OCI-LY1 (cell line): ENCODE data around the gene CHRNA3.

Experiments used
- EZH2 ChIP-seq: fragments of 200-600 bp; sonication (generic), shearing (Covaris generic); IDR thresholded peaks from 2 replicates; pipeline ENCODE4 v1.8.0; 2017; ENCODE audit warnings: borderline replicate concordance, mixed run types, mild to moderate bottlenecking, antibody characterized with exemption, low read length, moderate library complexity, mixed read lengths
- TF ChIP-seq, protein P1 (sequence below): fragments of 200-600 bp; sonication (generic), shearing (Covaris generic); IDR thresholded peaks from 2 replicates; pipeline ENCODE4 v1.5.1; 2017; ENCODE audit warnings: mild to moderate bottlenecking, antibody characterized with exemption, low read length, moderate library complexity, mixed read lengths

GRCh38 chr15:78651930-78652615 lies 31.3 kb upstream of the CHRNA3 start:
- TF ChIP-seq, protein P1, sequence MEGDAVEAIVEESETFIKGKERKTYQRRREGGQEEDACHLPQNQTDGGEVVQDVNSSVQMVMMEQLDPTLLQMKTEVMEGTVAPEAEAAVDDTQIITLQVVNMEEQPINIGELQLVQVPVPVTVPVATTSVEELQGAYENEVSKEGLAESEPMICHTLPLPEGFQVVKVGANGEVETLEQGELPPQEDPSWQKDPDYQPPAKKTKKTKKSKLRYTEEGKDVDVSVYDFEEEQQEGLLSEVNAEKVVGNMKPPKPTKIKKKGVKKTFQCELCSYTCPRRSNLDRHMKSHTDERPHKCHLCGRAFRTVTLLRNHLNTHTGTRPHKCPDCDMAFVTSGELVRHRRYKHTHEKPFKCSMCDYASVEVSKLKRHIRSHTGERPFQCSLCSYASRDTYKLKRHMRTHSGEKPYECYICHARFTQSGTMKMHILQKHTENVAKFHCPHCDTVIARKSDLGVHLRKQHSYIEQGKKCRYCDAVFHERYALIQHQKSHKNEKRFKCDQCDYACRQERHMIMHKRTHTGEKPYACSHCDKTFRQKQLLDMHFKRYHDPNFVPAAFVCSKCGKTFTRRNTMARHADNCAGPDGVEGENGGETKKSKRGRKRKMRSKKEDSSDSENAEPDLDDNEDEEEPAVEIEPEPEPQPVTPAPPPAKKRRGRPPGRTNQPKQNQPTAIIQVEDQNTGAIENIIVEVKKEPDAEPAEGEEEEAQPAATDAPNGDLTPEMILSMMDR: no peak
- no peak for TF ChIP-seq EZH2
